OCI-LY7 (cell line): Measurements from ENCODE around the gene R3HDM4.

ENCODE experiments used
- EZH2phosphoT487 ChIP-seq: fragments of 200-600 bp; sonication (generic); IDR thresholded peaks from 2 replicates; pipeline ENCODE4 v1.6.1; 2018; ENCODE audit warnings: low read depth, borderline replicate concordance, mild to moderate bottlenecking, mixed run types, antibody characterized with exemption, low read length, moderate library complexity, mixed read lengths
- TF ChIP-seq, protein P1 (sequence below): fragments of 200-600 bp; sonication (generic); conservative IDR thresholded peaks from 2 replicates; pipeline ENCODE4 v1.5.1; 2014; ENCODE audit warnings: mild to moderate bottlenecking, antibody characterized with exemption, low read length, moderate library complexity, mixed read lengths

- TF ChIP-seq, protein P1, sequence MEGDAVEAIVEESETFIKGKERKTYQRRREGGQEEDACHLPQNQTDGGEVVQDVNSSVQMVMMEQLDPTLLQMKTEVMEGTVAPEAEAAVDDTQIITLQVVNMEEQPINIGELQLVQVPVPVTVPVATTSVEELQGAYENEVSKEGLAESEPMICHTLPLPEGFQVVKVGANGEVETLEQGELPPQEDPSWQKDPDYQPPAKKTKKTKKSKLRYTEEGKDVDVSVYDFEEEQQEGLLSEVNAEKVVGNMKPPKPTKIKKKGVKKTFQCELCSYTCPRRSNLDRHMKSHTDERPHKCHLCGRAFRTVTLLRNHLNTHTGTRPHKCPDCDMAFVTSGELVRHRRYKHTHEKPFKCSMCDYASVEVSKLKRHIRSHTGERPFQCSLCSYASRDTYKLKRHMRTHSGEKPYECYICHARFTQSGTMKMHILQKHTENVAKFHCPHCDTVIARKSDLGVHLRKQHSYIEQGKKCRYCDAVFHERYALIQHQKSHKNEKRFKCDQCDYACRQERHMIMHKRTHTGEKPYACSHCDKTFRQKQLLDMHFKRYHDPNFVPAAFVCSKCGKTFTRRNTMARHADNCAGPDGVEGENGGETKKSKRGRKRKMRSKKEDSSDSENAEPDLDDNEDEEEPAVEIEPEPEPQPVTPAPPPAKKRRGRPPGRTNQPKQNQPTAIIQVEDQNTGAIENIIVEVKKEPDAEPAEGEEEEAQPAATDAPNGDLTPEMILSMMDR, result no peak
- peak; percentile 32; the same call in 1 of the 2 replicates for TF ChIP-seq EZH2phosphoT487
Observed at GRCh38 chr19:919199-920050, 6.4 kb upstream of the R3HDM4 start.
